GM12891 (cell line): ENCODE data around the gene AGTRAP.

Experiments
- DNase-seq: peaks from one replicate; pipeline ENCODE4 v3.0.0; 2011; ENCODE audit warnings: low spot score; ENCODE audit not compliant: insufficient read length
- FAIRE-seq: peaks from 2 replicates; lab custom pipeline; 2011; peaks lifted over from hg19 to GRCh38; lab: Jason Lieb, UNC
- PAX5 ChIP-seq: IDR thresholded peaks from 2 replicates; pipeline ENCODE4 v1.6.1; 2011; ENCODE audit warnings: low read length, moderate library complexity, mild to moderate bottlenecking; ENCODE audit not compliant: insufficient read depth, severe bottlenecking
- POLR2A ChIP-seq: IDR thresholded peaks from 2 replicates; pipeline ENCODE4 v1.6.1; 2011; ENCODE audit warnings: low read depth, low read length, control low read depth
- POLR2AphosphoS5 ChIP-seq: IDR thresholded peaks from 2 replicates; pipeline ENCODE4 v1.6.1; 2011; ENCODE audit warnings: low read depth, low read length, control low read depth
- POU2F2 ChIP-seq: IDR thresholded peaks from 2 replicates; pipeline ENCODE4 v1.6.1; 2011; ENCODE audit warnings: low read depth, mild to moderate bottlenecking, control low read depth, low read length, moderate library complexity
- SPI1 ChIP-seq: IDR thresholded peaks from 2 replicates; pipeline ENCODE4 v1.6.1; 2011; ENCODE audit warnings: low read depth, low read length, control low read depth
- TAF1 ChIP-seq: IDR thresholded peaks from 2 replicates; pipeline ENCODE4 v1.6.1; 2011; ENCODE audit warnings: low read depth, low read length, control low read depth

The AGTRAP gene

GRCh38 chr1:11697188-11697892 is 38.6 kb upstream of the AGTRAP start:
- DNase-seq (no peak), FAIRE-seq (no peak)
- TF ChIP-seq POLR2AphosphoS5 (no peak), SPI1 (no peak), TAF1 (no peak), POU2F2 (no peak), PAX5 (no peak), POLR2A (no peak)

- DNase-seq (no peak), FAIRE-seq (no peak)
- TF ChIP-seq POLR2AphosphoS5 (no peak), PAX5 (no peak), POLR2A (no peak), SPI1 (no peak), POU2F2 (no peak), TAF1 (no peak)
Measured at GRCh38 chr1:11697893-11698210, 38.1 kb upstream of the AGTRAP start.

GRCh38 chr1:11700601-11701467 is 35.1 kb upstream of the AGTRAP start:
- no peak for FAIRE-seq
- TF ChIP-seq POLR2A (no peak), SPI1 (no peak), TAF1 (no peak), PAX5 (no peak)
- no peak for DNase-seq

GRCh38 chr1:11701551-11701961 is 34.4 kb upstream of the AGTRAP start:
- FAIRE-seq (no peak), DNase-seq (no peak)
- TF ChIP-seq POLR2A, result no peak
- no peak for TF ChIP-seq TAF1
- TF ChIP-seq PAX5, result no peak
- no peak for TF ChIP-seq POU2F2
- TF ChIP-seq POLR2AphosphoS5, result no peak
- TF ChIP-seq SPI1, result no peak

- TF ChIP-seq TAF1 (no peak), POLR2AphosphoS5 (no peak), SPI1 (no peak), POU2F2 (no peak), POLR2A (no peak), PAX5 (no peak)
- DNase-seq (no peak), FAIRE-seq (peak; percentile 68)
Measured at GRCh38 chr1:11701981-11702803, 33.7 kb upstream of the AGTRAP start.

- DNase-seq (no peak), FAIRE-seq (no peak)
- no peak for TF ChIP-seq PAX5
- no peak for TF ChIP-seq TAF1
- TF ChIP-seq POLR2AphosphoS5, result no peak
- TF ChIP-seq POU2F2, result no peak
- TF ChIP-seq SPI1, result no peak
- TF ChIP-seq POLR2A, result no peak
Measured at GRCh38 chr1:11703357-11704193, 32.4 kb upstream of the AGTRAP start.

GRCh38 chr1:11704194-11704529 is 31.8 kb upstream of the AGTRAP start:
- no peak for FAIRE-seq
- no peak for DNase-seq
- TF ChIP-seq POLR2AphosphoS5, result no peak
- TF ChIP-seq SPI1, result no peak
- no peak for TF ChIP-seq POU2F2
- no peak for TF ChIP-seq POLR2A
- no peak for TF ChIP-seq TAF1
- no peak for TF ChIP-seq PAX5

- DNase-seq (no peak), FAIRE-seq (no peak)
- TF ChIP-seq POLR2A (no peak), SPI1 (no peak), TAF1 (no peak), POLR2AphosphoS5 (no peak), POU2F2 (no peak), PAX5 (no peak)
Measured at GRCh38 chr1:11704691-11705475, 31.1 kb upstream of the AGTRAP start.

- TF ChIP-seq TAF1 (no peak), POLR2A (no peak), SPI1 (no peak), PAX5 (no peak), POLR2AphosphoS5 (no peak), POU2F2 (no peak)
- FAIRE-seq, result no peak
- DNase-seq, result no peak
Measured at GRCh38 chr1:11705596-11705995, 30.3 kb upstream of the AGTRAP start.
